Measurements from ENCODE around the gene ANKLE1. TPM values are rescaled to one million over a fixed set of nuclear protein-coding genes. Genes with fewer than 3 reads are reported as not detected.

ANKLE1 gene
- total and polyA plus RNA-seq, 2 experiments from 2014 or later = 0.29 to 0.90 TPM

DNA sequence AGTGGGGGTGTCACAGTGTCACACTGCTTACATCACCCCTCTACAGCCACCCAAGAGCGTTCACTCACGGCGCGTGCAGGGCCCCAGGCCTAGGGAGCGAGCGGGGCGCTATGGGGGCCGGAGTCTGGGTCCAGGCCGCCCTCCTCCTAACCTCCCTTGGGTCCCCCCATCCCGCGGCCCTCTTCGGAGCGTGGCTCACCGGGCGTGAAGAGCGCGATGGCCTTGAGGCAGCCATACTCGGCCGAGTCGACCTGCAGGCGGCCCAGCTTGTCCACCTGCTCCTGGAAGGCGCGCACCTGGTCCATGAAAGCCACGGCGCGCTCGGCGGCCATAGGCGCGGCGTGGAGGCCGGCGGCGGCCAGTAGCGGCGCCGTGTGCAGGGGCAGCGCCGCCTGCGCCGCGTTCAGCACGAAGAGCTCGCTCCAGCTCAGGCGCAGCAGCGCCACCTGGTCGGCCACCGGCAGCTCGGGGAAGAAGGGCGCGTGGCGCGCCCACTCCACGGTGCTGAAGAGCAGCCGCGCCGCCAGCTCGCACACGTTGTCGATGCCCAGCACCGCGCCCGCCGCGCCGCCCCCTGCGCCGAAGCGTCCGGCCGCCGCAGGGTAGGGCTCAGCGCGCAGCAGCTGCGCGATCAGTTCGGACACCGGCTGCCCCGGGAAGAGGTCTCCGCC lies 46.3 kb upstream of the ANKLE1 start:
- Histone ChIP-seq H3K4me2 (peak overlapping the region; percentile 89), H3K27ac (peak overlapping the region; percentile 53), H4K20me1 (ENCODE audit: insufficient read depth, poor library complexity, severe bottlenecking) (peaks cover 27% of the 10 kb centered on the region), H3K36me3 (replicated peaks; ENCODE audit: insufficient read depth, low read depth) (no peaks in the 10 kb centered on the region), H3K4me3 (no peak overlapping the region), H3K27me3 (no peaks in the 10 kb centered on the region), H2AFZ (no peak overlapping the region), H3K79me2 (peaks cover 61% of the 10 kb centered on the region), H3K9me2 (replicated peaks; ENCODE audit: insufficient read depth) (no peaks in the 10 kb centered on the region), H3K4me1 (ENCODE audit: insufficient read depth) (peaks cover 32% of the 10 kb centered on the region), H3K9me3 (ENCODE audit: low read depth) (no peaks in the 10 kb centered on the region)
- WGBS (ENCODE audit: low lambda C conversion rate, missing lambda C conversion rate) = 18% methylated on average over 77 of the region's 80 CpGs
- peak; percentile 86 for DNase-seq (ENCODE audit: low spot score)
- TF ChIP-seq EZH2 (IDR thresholded peaks at IDR 0.05; ENCODE audit: borderline replicate concordance) = no peak
- TF ChIP-seq, protein P1, sequence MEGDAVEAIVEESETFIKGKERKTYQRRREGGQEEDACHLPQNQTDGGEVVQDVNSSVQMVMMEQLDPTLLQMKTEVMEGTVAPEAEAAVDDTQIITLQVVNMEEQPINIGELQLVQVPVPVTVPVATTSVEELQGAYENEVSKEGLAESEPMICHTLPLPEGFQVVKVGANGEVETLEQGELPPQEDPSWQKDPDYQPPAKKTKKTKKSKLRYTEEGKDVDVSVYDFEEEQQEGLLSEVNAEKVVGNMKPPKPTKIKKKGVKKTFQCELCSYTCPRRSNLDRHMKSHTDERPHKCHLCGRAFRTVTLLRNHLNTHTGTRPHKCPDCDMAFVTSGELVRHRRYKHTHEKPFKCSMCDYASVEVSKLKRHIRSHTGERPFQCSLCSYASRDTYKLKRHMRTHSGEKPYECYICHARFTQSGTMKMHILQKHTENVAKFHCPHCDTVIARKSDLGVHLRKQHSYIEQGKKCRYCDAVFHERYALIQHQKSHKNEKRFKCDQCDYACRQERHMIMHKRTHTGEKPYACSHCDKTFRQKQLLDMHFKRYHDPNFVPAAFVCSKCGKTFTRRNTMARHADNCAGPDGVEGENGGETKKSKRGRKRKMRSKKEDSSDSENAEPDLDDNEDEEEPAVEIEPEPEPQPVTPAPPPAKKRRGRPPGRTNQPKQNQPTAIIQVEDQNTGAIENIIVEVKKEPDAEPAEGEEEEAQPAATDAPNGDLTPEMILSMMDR (IDR thresholded peaks at IDR 0.05; ENCODE audit: poor library complexity) = peak; percentile 44

DNA sequence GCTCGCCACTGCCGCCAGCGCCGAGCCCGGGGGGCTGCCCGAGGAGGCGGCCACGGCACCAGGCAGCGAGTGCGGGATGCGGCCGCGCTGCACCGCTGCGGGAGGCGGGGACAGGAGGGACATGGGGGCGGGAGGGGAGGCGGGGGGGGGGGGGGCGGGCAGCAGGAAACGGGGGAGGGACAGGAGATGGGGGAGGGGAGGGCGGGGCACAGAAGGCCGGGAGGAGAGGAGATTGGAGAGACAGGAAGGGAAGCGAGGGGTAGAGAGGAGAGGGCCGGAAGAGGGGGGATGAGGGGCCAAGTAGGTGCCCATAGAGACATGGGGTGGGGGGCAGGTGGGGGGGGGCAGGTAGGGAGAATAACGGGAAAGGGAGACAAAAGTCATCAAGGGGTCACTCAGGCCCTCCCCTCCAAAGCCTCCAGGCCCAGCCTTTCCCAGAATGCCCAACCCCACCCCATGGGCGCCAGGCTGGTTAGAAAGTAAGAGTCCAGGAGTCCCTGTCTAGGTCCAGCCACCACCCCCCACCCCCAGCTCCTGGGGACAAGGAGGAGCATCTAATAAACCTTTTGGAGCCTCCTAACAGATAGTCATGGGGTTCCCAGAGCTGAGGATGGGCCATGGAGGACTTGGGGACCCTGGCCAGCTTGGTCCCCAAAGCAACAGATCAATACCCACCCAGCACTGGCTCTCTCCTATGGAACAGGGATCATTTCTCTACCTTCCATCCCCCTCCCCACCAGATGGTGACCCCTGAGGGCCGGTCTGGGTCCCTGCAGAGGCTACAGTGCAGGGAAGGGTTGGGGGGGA lies 45.5 kb upstream of the ANKLE1 start:
- no peak overlapping the region for H3K4me3 ChIP-seq
- DNase-seq (ENCODE audit: low spot score) = no peak
- no peaks in the 10 kb centered on the region for H3K9me2 ChIP-seq (replicated peaks; ENCODE audit: insufficient read depth)
- H3K27ac ChIP-seq = no peak overlapping the region
- H4K20me1 ChIP-seq (ENCODE audit: insufficient read depth, poor library complexity, severe bottlenecking) = peaks cover 32% of the 10 kb centered on the region
- no peaks in the 10 kb centered on the region for H3K27me3 ChIP-seq
- peak overlapping the region; percentile 89 for H3K4me2 ChIP-seq
- H2AFZ ChIP-seq = no peak overlapping the region
- TF ChIP-seq EZH2 (IDR thresholded peaks at IDR 0.05; ENCODE audit: borderline replicate concordance) = no peak
- TF ChIP-seq, protein P1 (IDR thresholded peaks at IDR 0.05; ENCODE audit: poor library complexity) = no peak
- no peak for TF ChIP-seq EZH2phosphoT487 (IDR thresholded peaks at IDR 0.05; ENCODE audit: low read depth, severe bottlenecking, unreplicated experiment)
- peaks cover 66% of the 10 kb centered on the region for H3K79me2 ChIP-seq
- 27% methylated on average over 15 of the region's 27 CpGs for WGBS (ENCODE audit: low lambda C conversion rate, missing lambda C conversion rate)
- no peaks in the 10 kb centered on the region for H3K9me3 ChIP-seq (ENCODE audit: low read depth)
- peaks cover 39% of the 10 kb centered on the region for H3K4me1 ChIP-seq (ENCODE audit: insufficient read depth)
- no peaks in the 10 kb centered on the region for H3K36me3 ChIP-seq (replicated peaks; ENCODE audit: insufficient read depth, low read depth)

DNA sequence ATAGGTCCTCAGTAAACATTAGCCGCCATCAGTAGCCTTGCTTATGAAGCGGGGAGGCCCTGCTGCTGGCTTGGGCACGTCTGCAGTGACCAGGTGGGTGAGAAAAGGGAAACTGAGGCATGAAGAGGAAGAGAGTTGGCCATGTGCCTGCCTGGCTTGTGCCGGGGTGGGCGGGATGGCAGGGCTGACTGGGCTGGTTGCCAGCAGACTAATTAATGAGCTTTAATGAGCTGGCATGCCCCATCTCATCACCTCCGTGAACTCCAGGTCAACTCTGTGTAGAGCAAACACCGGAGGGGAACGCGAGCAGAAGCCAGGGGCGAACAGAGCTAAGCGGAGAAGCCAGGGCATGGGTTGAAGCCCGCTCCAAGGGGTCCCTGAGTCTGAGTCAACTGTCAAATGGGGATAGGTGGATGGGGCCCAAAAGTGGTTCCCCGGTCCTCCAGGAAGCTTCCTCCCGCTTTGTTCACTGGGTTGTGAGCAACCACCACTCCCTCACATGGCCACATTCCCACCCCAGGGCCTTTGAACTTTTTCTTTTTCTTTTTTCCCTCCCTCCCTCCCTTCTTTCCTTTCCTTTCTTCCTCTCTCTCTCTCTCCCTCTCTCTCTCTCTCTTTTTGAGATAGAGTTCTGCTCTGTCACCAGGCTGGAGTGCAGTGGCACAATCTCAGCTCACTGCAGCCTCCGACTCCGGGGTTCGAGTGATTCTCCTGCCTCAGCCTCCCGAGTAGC lies 44.7 kb upstream of the ANKLE1 start:
- peak overlapping the region; percentile 89 for H3K4me2 ChIP-seq
- H3K4me3 ChIP-seq = no peak overlapping the region
- no peaks in the 10 kb centered on the region for H3K27me3 ChIP-seq
- WGBS (ENCODE audit: low lambda C conversion rate, missing lambda C conversion rate) = 79% methylated on average over 16 of the region's 18 CpGs
- H3K9me2 ChIP-seq (replicated peaks; ENCODE audit: insufficient read depth) = no peaks in the 10 kb centered on the region
- no peaks in the 10 kb centered on the region for H3K9me3 ChIP-seq (ENCODE audit: low read depth)
- peaks cover 74% of the 10 kb centered on the region for H3K79me2 ChIP-seq
- no peak for DNase-seq (ENCODE audit: low spot score)
- H4K20me1 ChIP-seq (ENCODE audit: insufficient read depth, poor library complexity, severe bottlenecking) = peaks cover 39% of the 10 kb centered on the region
- no peak overlapping the region for H3K27ac ChIP-seq
- peaks cover 46% of the 10 kb centered on the region for H3K4me1 ChIP-seq (ENCODE audit: insufficient read depth)
- TF ChIP-seq, protein P1 (IDR thresholded peaks at IDR 0.05; ENCODE audit: poor library complexity) = no peak
- TF ChIP-seq EZH2 (IDR thresholded peaks at IDR 0.05; ENCODE audit: borderline replicate concordance) (no peak), EZH2phosphoT487 (IDR thresholded peaks at IDR 0.05; ENCODE audit: low read depth, severe bottlenecking, unreplicated experiment) (no peak)
- H2AFZ ChIP-seq = no peak overlapping the region
- no peaks in the 10 kb centered on the region for H3K36me3 ChIP-seq (replicated peaks; ENCODE audit: insufficient read depth, low read depth)

Data from hepatocyte (in vitro differentiated cells).